Renal pelvis (tissue), 4 donors: ENCODE data around the gene PLEKHH3. TPM values are rescaled to one million over a fixed set of nuclear protein-coding genes. Genes with fewer than 3 reads are reported as not detected.
"Not testable (repeated sequence)": the region's sequence is repeated elsewhere in the genome, so short reads cannot be mapped to it uniquely, and the experiment has no call there.

ENCODE experiments used
- DNase-seq: peaks from one replicate; pipeline ENCODE4 v3.0.0-alpha.2; 2013
- polyA plus RNA-seq, 3 donors: library from polyadenylated mRNA; unstranded; fragments of 120-200 nt; gene quantifications; one replicate each; pipeline ENCODE4 v1.2.1, GENCODE V29; 2013; ENCODE audit not compliant: insufficient read length in 3 of 3

Gene PLEKHH3
- polyA plus RNA-seq, 3 donors = 17.5 to 20.2 (median 19.9) TPM

DNA sequence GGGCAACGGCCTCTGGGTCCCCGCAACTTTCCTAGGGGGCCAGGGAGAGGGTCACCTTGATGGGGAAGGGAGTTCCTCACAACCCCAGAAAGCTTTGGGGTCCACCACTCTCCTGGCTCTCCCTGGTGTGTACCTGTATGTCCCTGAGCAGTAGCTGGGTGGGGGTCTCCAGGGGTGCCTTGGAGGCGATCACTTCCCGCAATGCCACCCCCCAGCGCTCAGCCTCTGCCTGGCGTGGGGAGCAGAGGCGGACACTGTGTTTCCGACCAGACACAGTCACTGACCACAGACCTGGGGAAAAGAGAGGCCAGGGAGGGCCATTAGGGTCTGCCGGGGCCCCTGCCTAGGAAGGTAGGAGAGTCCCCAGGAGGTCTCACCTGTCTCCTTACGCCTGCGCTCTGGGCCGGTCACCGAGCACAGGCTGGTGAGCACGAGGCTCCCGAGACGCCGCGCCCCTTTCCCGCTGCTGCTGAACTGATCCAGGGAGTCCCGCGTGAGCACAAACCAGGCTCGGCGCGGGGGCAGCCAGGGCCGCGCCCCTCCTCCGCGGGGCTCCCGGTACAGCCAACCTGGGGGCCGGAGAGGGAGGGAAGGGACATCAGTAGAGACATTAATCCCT, 3.4 kb downstream of the PLEKHH3 start:
- DNase-seq = no peak

DNA sequence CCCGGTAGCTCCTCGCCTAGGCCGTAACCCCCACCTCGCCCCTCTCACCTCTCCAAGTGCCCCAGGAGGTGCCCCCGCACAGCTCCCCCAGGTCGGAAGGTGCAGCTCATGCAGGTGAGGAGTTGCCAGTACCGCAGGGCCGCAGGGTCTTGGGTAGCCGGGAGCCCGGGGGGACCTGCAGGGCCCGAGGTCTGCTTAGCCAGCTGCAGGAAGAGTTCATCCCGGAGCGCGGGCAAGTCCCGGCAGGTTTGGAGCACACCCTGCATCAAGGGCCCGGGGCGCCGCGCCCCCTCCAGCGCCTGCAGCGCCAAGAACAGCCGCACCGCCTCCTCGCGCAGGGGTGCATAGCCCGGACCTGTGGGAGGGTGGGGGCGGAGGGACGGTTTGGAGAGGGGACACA, 4.8 kb downstream of the PLEKHH3 start:
- DNase-seq = no peak

DNA sequence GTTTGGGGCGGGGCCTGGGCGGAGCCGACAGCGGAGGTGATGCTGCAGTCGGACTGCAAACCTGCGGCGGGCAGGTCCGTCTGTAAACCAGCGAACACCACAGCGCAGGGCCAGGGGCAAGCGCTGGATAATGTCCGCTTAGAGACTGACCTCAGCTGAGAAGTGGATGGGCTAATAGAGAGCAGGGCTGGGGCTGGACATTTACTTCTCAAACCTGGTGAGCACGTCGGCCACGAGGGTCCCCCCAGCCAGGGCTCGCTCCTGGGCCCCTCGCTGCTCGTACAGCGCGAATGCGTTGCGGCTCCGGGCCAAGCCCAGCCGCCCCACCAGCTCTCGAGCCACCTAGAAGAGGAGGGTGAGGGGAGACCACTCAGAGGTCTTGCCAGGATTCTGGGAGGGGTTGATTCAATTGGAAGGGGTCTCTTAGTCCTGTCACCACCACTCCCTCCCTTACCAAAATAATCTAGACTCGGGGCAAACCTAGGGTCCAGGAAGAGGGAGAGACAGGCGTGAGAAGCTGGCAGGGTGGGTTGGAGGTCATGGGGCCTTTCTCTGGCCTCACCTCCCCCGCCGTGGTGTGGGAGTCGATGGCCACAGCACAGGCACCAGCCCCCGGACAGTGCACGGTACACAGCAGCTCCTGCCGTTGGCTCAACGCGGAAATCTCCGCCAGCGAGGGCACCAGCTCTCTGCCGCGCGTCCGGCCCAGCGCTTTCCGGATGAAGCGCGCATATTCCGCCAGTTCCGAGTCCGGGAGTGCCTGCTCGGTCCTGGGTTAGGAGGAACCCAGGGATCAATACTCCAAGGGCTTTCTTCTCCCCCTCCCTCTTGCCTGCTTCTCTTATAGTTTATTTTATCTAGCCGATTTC, 5.8 kb downstream of the PLEKHH3 start:
- no peak for DNase-seq

DNA sequence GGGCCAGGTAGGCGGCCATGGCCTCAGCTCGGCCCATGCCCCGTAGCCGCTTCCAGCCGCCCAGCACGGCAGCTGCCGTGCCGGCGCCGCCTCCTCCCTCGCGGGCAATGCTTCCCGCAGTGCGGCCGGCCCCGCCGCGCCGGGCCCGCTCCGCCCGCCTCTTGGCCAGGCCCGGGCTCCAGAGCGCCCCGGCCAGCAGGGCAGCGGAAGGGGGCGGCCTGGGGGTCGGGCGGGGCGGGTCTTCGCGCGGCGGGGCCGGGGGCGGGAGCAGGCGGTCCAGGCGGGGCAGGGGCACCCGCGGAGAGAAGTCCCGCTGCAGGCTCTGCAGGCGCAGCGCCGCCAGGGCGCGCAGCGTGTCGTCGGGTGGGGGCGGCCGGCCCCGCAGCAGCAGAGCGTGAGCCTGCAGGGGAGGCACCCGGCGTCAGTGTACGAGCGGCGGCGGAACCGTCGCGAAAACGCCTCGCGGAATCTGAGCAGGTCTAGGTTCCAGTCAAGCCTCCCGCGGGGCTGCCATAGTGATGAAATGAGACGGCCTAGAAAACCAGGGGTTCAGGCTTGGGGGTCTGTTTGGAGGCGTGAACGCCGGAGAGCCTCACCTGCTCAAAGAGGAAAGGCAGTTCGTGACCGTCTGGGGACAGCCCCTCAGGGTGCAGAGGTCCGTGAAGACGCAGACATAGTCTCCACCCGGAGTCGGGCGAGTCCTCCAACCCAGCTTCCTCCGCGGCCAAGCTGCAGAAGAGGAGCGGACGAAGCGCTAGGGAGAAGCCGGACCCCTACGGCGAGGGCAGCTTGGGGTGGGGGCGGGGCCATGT, 6.6 kb downstream of the PLEKHH3 start:
- DNase-seq = no peak

DNA sequence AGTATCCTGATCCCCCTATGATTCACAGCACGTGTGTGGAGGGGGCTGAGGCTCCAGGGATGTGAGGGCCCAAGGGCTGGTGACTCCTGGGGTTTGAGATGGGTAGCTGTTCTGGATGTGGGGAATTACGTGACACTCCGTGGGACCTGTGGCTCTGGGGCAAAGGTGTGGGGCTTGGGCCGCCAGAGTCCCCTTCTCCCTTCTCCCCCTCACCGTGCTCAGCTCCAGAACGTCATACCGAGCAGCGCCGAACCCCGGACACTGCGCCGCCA, 7.2 kb downstream of the PLEKHH3 start:
- no peak for DNase-seq

DNA sequence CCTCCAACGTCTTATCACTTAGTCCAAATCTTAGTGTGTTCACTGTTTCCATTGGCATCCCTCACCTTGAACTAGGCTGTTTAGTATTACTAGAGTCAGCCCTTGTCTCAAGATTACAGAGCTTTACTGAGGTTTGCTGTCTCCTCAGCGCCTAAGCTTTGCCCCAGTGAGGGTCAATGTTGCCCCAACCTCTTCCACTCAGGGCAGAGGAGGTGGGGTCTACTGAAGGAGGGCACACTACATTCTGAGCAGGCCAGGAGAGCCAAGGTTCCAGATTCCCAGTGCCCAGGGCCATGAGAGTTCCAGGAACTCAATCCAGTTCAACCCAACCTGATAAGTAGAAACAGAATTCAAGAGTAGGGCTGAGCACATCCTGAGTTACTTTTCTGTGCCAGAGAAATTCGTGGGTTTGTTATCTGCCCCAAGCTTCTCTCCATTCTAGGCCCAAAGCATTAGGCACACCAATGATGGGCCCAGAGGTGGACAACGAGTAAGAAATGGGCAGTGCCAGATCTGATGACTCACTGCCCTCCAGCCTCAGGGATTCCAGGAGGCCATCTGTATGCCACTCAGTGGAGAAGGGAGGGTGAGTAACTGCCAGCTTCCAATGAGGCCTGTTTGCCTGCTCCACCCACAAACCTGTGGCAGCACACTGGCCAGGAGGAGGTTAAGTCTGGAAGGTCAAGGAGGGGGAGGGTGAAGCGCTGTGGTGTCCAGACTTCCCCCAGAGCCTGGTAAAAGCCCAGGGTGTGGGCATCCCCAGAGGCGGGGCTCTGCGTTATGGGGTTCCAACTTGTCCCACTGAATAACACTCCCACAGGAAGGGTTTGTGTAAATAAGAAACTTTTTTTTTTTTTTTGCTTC, 9.5 kb downstream of the PLEKHH3 start:
- DNase-seq = no peak

DNA sequence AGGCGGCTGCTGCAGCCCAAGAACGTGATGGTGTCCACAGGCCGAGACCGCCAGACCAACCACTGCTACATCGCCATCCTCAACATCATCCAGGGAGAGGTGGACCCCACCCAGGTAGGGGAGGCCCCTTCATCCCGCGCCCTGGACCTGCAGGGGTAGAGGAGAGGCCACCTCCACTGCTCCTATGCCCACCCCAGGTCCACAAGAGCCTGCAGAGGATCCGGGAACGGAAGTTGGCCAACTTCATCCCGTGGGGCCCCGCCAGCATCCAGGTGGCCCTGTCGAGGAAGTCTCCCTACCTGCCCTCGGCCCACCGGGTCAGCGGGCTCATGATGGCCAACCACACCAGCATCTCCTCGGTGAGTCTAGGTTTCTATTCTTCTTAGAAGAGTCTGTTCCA, 10.7 kb downstream of the PLEKHH3 start:
- DNase-seq = not testable (repeated sequence)

DNA sequence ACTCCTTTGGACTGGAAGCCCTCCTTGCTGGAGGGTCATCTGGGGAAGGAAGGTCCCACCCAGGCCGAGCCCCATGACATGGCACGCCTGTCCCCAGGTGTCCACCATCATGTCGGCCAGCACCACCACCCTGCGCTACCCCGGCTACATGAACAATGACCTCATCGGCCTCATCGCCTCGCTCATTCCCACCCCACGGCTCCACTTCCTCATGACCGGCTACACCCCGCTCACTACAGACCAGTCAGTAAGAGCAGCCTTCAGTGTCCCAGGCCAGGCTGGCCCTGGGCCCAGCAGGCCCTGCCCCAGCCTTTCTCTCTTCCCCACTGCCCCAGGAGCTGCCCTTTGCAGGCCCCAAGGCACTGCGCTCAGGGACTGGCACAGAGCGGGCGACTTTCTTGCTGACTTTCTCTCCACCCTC, 11.2 kb downstream of the PLEKHH3 start:
- no peak for DNase-seq

DNA sequence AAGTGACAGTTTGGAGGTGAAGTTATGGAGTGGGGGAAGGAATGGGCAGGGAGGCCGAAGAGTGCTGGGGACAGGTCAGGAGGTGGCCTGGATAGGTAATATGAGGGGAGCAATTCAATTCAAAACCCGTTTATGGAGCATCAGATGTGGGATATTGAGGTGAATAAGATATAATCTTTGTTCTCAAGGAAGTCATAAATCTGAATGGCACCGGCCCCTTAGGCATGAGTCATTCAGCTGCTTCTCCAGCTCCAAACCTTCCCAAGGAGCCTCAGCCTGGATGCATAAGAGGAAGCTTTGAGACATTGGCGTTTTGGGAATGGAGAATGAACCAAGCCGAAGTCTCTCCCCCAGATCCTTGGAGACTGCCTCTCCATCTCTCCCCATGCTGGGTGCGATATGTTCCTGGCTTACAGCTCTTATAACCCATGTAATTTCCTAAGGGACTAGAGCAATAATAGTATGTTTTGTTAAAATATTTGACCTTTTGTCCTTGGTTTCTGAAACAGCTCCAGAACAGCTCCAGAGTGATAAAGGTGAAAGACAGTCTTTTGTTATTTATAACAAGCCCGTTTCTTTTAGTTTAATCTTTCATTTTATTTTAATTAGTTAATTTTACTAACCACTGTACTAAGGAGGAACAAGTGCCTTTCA, 16.0 kb downstream of the PLEKHH3 start:
- no peak for DNase-seq

DNA sequence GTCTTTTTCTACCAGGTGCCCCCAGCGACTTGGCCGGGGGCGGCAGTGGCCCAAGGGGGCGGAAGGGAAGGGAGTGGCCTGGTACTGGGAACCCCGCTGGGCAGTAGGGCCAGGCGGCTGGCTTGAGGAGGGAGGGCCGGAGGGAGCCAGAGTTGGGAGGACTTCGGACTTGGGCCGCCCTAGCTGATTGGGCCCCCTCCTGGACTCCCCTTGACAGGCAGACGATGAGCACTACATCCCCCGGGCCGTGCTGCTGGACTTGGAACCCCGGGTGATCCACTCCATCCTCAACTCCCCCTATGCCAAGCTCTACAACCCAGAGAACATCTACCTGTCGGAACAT, 16.9 kb downstream of the PLEKHH3 start:
- DNase-seq = not testable (repeated sequence)

DNA sequence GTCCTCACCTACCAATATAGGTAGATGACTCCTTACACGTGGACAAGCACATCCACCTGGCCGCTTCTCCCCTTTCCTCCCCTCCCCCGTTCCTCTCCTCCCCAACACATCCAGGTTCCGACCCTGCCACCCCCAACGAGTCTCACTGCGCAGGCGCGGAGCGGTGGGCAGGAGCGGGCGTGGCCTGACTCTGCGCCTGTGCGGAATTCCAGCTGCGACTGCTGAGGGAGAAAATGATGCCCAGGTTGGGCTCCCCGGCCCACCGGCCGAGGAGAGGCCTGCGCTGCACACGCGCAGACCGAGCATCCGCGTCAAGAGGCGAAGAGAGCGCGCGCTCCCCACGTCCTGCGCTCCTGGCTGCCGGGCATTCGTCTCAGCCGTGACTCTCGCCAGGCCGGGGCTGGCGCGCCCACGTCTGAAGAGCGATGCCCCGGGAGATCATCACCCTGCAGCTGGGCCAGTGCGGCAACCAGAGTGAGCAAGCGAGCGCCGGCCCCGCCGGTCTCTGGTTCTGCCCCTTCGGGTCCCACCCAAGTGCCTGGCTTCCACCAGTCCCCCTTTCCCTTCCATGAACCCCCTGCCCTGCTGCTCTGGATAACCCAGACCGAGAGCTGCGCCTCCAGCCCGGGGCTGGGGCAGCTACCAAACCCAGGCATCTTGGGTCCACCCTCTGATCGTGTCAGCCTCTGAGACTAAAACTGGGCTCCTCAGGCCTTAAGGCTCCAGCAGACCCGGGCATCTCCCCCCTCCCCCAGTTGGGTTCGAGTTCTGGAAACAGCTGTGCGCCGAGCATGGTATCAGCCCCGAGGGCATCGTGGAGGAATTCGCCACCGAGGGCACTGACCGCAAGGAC, 17.5 kb downstream of the PLEKHH3 start, which contains the start of gene TUBG2:
TUBG2 (plus strand) TSS at position 206 of the 853 bp plus-strand sequence; CDS start at position 426, 220 bp downstream.
- DNase-seq = peak; percentile 92

DNA sequence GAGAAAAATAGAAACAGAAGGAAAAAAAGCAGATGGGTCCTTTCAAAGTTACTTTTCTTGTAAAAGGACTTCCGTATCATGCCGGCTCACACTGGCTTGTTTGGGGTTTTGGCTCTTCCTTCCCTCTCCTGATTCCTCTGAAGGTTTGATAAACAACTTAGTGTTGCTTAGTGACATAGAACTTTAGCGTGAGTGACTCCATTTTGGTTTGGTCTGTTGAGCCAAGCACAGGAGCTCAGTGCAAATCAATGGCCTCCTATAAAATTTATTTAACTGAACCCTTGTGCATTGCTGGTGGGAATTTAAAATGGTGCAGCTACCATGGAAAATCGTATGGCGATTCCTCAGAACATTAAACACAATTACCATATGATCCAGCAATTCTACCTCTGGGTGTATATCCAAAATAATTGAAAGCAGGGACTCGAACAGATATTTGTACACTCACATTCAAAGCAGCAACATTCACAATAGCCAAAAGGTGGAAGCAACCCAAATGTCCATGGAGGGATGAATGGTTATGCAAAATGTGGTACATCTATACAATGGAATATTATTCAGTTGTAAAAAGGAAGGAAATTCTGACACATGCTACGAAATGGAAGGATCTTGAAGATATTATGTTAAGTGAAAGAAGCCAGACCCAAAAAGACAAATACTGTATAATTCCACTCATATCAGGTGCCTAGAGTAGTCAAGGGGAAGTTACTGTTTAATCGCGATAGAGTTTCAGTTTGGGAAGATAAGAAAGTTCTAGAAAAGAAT, 18.8 kb downstream of the PLEKHH3 start:
- no peak for DNase-seq

DNA sequence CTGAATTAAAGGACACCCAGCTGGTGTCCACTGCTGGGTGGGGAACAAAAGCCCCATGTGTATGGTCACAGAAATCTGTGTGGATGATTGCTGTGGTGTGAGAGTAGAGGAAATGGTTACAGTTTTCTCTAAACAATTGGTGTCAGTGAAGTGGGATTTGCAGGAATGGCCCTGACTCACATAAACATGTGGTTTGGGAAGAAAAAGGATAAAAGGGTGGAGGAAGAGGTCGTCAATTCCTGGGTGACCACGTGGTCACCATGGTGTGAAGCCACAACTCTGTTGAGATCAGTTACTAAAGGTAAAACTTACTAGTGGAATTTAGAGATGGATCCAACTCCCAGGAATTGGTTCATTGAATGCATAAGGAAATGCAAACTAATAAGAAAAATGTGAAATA, 21.3 kb downstream of the PLEKHH3 start:
- DNase-seq = no peak

DNA sequence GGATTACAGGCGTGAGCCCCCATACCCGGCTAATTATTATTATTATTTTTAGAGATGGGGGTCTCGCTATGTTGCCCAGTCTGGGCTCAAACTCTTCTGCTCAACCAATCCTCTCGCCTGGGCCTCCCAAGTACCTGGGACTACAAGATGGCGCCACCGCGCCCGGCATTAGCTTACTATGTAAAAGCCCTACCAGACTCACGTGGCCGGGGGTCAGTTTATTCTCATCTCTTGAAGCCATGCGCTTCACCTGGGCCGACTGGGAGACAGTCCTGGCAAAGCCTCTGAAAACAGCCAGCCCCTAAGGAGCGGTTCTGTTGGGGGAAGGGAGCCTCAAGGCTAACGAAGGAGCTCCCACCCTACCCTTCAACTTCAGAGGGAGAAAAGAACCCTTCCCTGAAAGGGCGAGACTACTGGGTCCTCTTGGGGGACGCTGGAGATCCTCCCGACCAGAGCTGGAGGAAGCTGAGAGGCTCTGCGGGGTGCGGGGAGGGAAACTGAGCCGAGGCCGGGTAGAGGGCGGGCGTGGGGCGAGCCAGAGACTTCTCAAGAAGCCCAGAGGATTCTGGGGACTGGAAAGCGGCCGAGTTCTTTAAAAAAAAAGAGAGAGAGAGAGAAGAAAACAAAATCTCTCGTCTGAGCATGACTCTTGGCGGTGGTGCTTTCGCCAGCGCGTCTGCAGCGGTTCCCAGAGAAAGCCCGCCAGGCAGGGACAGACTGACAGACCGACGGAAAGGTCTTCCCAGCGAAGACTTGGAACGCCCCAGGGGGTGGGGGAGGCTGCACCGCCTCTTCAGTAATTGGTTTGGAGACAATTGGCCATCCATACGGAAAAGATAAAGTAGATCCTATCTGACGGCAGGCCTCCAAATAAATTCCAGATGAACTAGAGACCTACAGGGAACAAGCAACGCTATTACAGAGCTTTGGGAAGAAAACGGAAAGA, 23.3 kb downstream of the PLEKHH3 start:
- no peak for DNase-seq

DNA sequence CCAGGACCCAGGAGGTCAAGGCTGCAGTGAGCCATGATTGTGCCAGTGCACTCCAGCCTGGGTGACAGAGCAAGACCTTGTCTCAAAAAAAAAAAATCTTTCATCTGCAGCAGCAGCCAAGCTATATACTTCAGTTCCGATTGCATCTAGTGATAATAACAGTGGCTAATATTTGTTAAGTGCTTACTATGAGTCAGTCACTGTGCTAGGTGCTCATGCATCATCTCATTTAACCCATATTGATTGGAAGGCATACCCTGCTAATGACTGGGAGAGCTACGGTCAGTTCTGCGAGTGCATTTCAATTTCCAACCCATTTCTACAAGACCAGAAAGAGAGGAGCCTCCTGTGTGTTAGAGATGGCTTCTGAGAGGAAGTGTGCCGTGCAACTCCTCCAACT, 25.4 kb downstream of the PLEKHH3 start:
- no peak for DNase-seq

DNA sequence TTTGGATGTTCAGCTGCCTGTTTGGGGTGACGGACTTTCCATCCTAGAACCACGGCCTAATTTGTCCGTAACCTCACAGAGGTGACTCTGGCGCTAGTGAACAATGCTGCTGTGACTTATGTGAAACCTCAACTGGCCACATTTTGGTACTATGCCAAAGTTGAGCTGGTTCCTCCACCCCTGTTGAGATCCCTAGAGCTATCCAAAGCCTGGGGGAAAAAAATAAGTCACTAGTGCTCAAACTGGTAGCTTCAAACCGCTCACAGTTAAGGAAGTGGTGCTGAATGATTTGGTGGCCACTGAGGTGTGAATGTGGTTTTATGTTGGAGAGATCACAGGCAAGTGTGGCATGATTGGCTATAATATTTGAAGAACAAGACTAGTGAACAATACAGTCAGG, 29.0 kb downstream of the PLEKHH3 start:
- no peak for DNase-seq

DNA sequence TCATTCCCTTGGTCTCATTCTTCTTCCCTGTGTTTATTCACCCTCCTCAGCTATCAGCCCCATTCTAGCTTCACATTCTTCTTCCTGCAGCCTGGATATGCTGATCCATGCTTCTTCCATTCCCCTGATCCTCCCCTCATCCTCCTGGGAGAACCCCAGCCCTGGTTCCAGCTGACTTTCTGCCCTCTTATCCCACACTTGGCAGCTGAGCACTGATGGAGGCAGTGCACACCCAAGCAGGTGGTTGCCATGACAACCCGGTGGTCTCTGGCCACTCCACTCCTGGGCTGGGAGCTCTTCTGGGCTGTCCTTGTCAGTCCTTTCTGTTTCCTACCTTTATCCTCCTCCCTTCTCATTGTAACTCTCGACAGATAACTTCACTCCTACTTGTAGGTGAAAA, 34.5 kb downstream of the PLEKHH3 start:
- DNase-seq = no peak

DNA sequence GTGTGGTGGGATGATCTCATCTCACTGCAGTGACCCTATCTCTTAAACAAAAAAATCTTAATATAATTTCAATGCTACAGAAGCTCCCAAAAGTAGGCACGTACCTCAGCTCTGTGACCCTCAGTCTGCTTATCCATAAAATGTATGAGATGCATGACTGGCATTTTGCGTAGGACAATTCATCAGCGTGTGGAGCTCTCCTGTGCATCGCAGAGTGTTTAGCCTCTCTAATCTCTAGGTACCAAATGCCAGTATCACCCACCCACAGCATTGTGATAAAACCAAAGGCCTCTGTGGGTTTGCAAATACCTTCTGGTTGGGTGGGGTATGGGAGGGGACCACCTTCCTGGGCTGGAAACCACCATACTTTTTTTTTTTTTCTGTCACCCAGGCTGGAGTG, 36.7 kb downstream of the PLEKHH3 start:
- DNase-seq = no peak
